ENCODE results near the gene DTD1. TPM values are rescaled to one million over a fixed set of nuclear protein-coding genes. Genes with fewer than 3 reads are reported as not detected.

DTD1 gene
- polyA plus RNA-seq, 3 donors: 30.9 to 37.5 (median 32.8) TPM

DNA sequence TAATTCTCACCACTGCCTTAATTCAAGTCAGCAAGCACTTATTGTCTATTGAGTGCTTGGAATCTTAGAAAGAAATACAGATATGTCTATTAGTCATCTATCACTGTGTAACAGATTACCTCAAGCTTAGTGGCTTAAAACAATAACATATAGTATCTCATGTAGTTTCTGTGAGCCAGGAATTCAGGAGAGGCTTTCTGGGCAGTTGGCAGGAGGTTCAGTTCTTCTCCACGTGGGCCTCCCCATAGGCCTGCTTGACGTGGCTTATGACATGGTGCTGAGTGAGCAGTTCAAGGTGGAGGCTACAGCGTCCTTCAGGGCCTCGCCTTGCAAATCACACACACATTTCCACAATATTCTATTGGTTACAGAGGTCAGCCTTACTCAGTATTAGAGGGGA, 69.7 kb downstream of the DTD1 start:
- no peak for DNase-seq (ENCODE audit: low read depth in 3 of 3, low spot score in 2 of 3)

DNA sequence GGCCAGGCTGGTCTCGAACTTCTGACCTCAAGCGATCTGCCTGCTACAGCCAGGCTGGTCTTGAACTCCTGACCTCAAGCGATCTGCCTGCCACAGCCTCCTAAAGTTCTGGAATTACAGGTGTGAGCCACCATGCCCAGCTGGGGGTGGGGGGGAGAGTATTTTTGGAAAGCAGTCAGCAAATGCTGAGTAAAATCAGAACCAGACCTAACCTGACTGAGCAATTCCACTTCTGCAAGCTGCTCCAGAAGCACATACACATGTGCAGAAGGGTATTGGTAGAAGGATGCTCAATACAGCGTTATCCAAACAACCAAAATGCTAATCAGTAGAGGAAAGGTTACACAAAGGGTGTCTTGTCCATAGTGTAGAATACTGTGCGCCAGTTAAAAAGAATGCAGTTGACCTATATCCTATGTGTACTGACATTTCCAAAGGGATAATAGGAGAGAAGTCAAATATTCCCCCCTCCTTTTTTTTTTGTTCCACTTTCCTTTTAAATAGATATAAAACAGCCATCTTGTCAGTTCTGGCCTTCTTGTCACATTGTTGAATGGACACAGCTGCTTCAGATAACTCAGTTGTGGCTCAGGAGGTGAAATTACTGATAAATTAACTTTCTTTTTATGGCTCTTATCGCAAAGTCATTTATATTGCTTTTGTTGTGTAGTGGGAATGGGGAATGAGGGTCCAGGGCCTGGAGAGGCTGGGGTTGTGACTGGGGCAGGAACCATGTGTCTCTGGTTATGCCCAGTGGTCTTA, 74.6 kb downstream of the DTD1 start:
- no peak for DNase-seq (ENCODE audit: low read depth in 3 of 3, low spot score in 2 of 3)

- DNase-seq (ENCODE audit: low read depth in 3 of 3, low spot score in 2 of 3): no peak
Measured at GRCh38 chr20:18663932-18664331, 76.1 kb downstream of the DTD1 start.

- DNase-seq (ENCODE audit: low read depth in 3 of 3, low spot score in 2 of 3): no peak
Measured at GRCh38 chr20:18665135-18665534, 77.3 kb downstream of the DTD1 start.

GRCh38 chr20:18666803-18667415, 79.1 kb downstream of the DTD1 start:
- DNase-seq (ENCODE audit: low read depth in 3 of 3, low spot score in 2 of 3): no peak

- no peak for DNase-seq (ENCODE audit: low read depth in 3 of 3, low spot score in 2 of 3)
Measured at GRCh38 chr20:18669241-18670019, 81.6 kb downstream of the DTD1 start.

GRCh38 chr20:18671203-18671710, 83.4 kb downstream of the DTD1 start:
- no peak for DNase-seq (ENCODE audit: low read depth in 3 of 3, low spot score in 2 of 3)

GRCh38 chr20:18672834-18673233, 85.0 kb downstream of the DTD1 start:
- no peak for DNase-seq (ENCODE audit: low read depth in 3 of 3, low spot score in 2 of 3)

- no peak for DNase-seq (ENCODE audit: low read depth in 3 of 3, low spot score in 2 of 3)
Measured at GRCh38 chr20:18676396-18676795, 88.5 kb downstream of the DTD1 start.

- DNase-seq (ENCODE audit: low read depth in 3 of 3, low spot score in 2 of 3): no peak
Measured at GRCh38 chr20:18677126-18677525, 89.3 kb downstream of the DTD1 start.

GRCh38 chr20:18678549-18679419, 90.9 kb downstream of the DTD1 start:
- no peak for DNase-seq (ENCODE audit: low read depth in 3 of 3, low spot score in 2 of 3)

DNA sequence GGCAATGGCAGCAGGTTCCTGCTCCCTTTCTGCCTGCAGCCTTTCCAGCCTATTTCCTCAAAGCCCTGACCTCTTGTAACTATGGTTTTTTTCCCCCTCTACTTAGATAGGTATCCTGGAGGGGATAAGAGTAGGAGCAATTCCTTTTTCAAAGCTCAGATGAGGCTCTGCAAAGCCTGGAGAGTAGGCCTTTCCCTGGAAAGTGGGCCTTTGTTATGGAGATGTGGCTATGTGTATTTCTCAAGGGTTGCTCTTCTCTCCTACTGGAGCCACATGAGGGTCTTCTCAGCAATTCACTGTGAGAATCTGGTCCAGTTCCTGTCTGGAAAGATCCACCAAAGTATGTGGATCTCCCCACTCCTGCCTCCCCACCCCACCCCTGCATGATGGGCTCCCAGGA, 96.0 kb downstream of the DTD1 start:
- no peak for DNase-seq (ENCODE audit: low read depth in 3 of 3, low spot score in 2 of 3)

DNA sequence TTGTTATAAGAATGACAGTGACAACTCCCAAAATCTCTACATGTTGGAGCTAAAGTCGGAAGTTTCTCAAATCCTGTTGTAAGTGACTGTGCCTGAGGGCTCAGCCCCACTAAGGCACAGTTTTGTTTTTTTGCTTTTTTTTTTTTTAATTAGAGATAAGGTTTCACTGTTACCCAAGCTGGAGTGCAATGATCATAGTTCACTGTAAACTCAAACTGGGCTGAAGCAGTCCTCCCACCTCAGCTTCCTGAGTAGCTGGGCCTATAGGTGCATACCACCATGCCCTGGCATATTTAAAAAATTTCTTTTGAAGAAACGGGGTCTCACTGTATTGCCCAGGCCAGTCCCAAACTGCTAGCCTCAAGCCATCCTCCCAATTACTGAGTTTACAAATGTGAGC, 96.9 kb downstream of the DTD1 start:
- DNase-seq (ENCODE audit: low read depth in 3 of 3, low spot score in 2 of 3): no peak

- no peak for DNase-seq (ENCODE audit: low read depth in 3 of 3, low spot score in 2 of 3)
Measured at GRCh38 chr20:18685406-18685805, 97.6 kb downstream of the DTD1 start.

GRCh38 chr20:18686696-18687095, 98.8 kb downstream of the DTD1 start:
- no peak for DNase-seq (ENCODE audit: low read depth in 3 of 3, low spot score in 2 of 3)

DNA sequence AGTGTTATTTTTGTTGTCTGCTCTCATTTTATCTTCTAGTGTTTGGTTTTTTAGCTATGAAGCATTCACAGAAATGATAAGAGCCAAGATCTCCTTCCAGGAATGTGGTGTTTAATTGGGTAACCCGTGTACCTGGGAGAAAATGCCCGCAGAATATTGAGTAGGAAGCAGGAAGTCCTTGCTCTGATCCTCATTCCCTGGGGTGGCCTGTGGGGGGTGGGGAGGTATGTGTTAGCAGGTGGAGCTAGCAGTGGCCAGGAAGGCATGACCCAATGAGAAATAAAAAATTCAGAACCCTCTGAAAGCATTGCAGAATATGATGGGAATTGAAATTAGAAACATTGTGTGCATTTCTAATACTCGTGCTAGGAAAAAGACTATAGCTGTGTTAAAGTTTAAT, 100.8 kb downstream of the DTD1 start:
- DNase-seq (ENCODE audit: low read depth in 3 of 3, low spot score in 2 of 3): no peak

GRCh38 chr20:18689557-18689956, 101.7 kb downstream of the DTD1 start:
- DNase-seq (ENCODE audit: low read depth in 3 of 3, low spot score in 2 of 3): no peak

- no peak for DNase-seq (ENCODE audit: low read depth in 3 of 3, low spot score in 2 of 3)
Measured at GRCh38 chr20:18692447-18692846, 104.6 kb downstream of the DTD1 start.

DNA sequence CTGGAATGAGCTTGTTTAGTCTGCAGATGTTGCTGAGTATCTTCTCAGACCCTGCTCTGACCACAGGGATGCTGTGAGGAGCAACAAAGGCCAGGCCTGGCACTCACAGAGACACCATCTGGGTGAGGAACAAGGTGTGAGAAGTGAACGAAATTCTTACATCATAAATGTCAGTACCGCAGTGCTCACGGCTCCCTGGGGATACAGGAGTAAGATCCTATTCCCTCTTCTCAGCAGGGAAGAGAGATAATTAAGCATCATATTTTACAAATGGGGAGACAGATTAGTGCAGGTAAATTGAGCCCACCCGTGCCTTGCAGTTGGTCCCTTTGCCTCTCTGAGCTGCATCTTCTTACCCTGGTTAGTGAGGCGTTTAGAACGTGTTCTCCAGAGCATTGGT, 106.2 kb downstream of the DTD1 start:
- no peak for DNase-seq (ENCODE audit: low read depth in 3 of 3, low spot score in 2 of 3)

DNA sequence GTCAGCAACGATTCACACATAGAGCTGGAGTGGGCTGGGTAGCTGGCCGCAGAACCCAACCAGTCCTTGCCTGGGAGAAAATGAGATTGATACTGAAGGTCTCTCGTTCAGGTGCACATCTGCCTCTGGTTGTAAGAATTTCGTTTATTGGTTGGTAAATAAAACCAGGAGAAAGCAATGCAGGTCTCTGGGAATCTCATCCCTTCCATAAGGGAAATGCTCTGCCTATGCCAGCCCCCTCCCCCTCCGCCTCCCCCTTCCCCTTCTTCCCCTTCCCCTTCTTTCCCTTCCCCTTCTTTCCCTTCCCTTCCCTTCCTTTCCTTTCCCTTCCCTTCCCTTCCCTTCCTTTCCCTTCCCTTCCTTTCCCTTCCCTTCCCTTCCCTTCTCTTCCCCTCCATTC, 107.3 kb downstream of the DTD1 start:
- DNase-seq (ENCODE audit: low read depth in 3 of 3, low spot score in 2 of 3): no peak
